ENCODE measurements around the gene PRH2.

The PRH2 gene

GRCh38 chr12:10928746-10929286 is at the start of gene PRH2:
Gene PRH2, plus strand, starts transcription at chr12:10929236. Its CDS starts 38 bp downstream, at chr12:10929274.
- DNase-seq (ENCODE audit: low read depth, low spot score), result no peak
- no peak within 1 kb of the TSS for H3K27ac ChIP-seq

- no peak for DNase-seq (ENCODE audit: low read depth, low spot score)
- H3K27ac ChIP-seq, result no peak within 1 kb of the TSS
Observed at GRCh38 chr12:10884086-10884725, 44.8 kb upstream of the PRH2 start, which contains the start of gene PRH1. Gene PRH1, minus strand, starts transcription at chr12:10884255. Its CDS starts 38 bp downstream, at chr12:10884217.

- no peak for DNase-seq (ENCODE audit: low read depth, low spot score)
- H3K27ac ChIP-seq, result no peak overlapping the region
Observed at GRCh38 chr12:10889226-10889625, 39.8 kb upstream of the PRH2 start.

GRCh38 chr12:10891937-10892336 is 37.1 kb upstream of the PRH2 start:
- no peak for DNase-seq (ENCODE audit: low read depth, low spot score)
- H3K27ac ChIP-seq, result no peak overlapping the region

- H3K27ac ChIP-seq, result no peak overlapping the region
- DNase-seq (ENCODE audit: low read depth, low spot score), result no peak
Observed at GRCh38 chr12:10896854-10897253, 32.2 kb upstream of the PRH2 start.

- DNase-seq (ENCODE audit: low read depth, low spot score), result no peak
- no peak overlapping the region for H3K27ac ChIP-seq
Observed at GRCh38 chr12:10900530-10900929, 28.5 kb upstream of the PRH2 start.

GRCh38 chr12:10900972-10901371 is 28.1 kb upstream of the PRH2 start:
- no peak overlapping the region for H3K27ac ChIP-seq
- DNase-seq (ENCODE audit: low read depth, low spot score), result no peak

- DNase-seq (ENCODE audit: low read depth, low spot score), result peak; percentile 14
- H3K27ac ChIP-seq, result no peak overlapping the region
Observed at GRCh38 chr12:10901427-10901826, 27.6 kb upstream of the PRH2 start.

- no peak for DNase-seq (ENCODE audit: low read depth, low spot score)
- H3K27ac ChIP-seq, result no peak overlapping the region
Observed at GRCh38 chr12:10904686-10905085, 24.4 kb upstream of the PRH2 start.

- no peak for DNase-seq (ENCODE audit: low read depth, low spot score)
- H3K27ac ChIP-seq, result no peak within 1 kb of the TSS
Observed at GRCh38 chr12:10909462-10909861, 19.6 kb upstream of the PRH2 start, which contains the start of gene TAS2R13. Gene TAS2R13, minus strand, starts transcription at chr12:10909562. Its CDS starts 264 bp downstream, at chr12:10909298.

- H3K27ac ChIP-seq, result no peak overlapping the region
- DNase-seq (ENCODE audit: low read depth, low spot score), result no peak
Observed at GRCh38 chr12:10910380-10910779, 18.7 kb upstream of the PRH2 start.

GRCh38 chr12:10919809-10920208 is 9.2 kb upstream of the PRH2 start:
- H3K27ac ChIP-seq, result no peak overlapping the region
- DNase-seq (ENCODE audit: low read depth, low spot score), result no peak

- no peak overlapping the region for H3K27ac ChIP-seq
- no peak for DNase-seq (ENCODE audit: low read depth, low spot score)
Observed at GRCh38 chr12:10926269-10926668, 2.8 kb upstream of the PRH2 start.

GRCh38 chr12:10936506-10936905 is 7.5 kb downstream of the PRH2 start:
- no peak for DNase-seq (ENCODE audit: low read depth, low spot score)
- H3K27ac ChIP-seq, result no peak overlapping the region

- no peak for DNase-seq (ENCODE audit: low read depth, low spot score)
- H3K27ac ChIP-seq, result peak within 1 kb of the TSS; percentile 84
Observed at GRCh38 chr12:10939163-10939562, 10.1 kb downstream of the PRH2 start, which contains the start of gene TAS2R14. Gene TAS2R14, minus strand, starts transcription at chr12:10939263. Its CDS starts 56 bp downstream, at chr12:10939207.

- peak overlapping the region; percentile 84 for H3K27ac ChIP-seq
- peak; percentile 88 for DNase-seq (ENCODE audit: low read depth, low spot score)
Observed at GRCh38 chr12:10940389-10940788, 11.4 kb downstream of the PRH2 start.

GRCh38 chr12:10941369-10941768 is 12.3 kb downstream of the PRH2 start:
- DNase-seq (ENCODE audit: low read depth, low spot score), result no peak
- peak overlapping the region; percentile 84 for H3K27ac ChIP-seq

GRCh38 chr12:10941916-10942607 is 13.0 kb downstream of the PRH2 start:
- H3K27ac ChIP-seq, result peak overlapping the region; percentile 84
- peak; percentile 91 for DNase-seq (ENCODE audit: low read depth, low spot score)

GRCh38 chr12:10943167-10943566 is 14.1 kb downstream of the PRH2 start:
- DNase-seq (ENCODE audit: low read depth, low spot score), result no peak
- H3K27ac ChIP-seq, result peak overlapping the region; percentile 84

GRCh38 chr12:10952645-10953044 is 23.6 kb downstream of the PRH2 start:
- H3K27ac ChIP-seq, result no peak overlapping the region

GRCh38 chr12:10956085-10956484 is 27.0 kb downstream of the PRH2 start:
- DNase-seq (ENCODE audit: low read depth, low spot score), result no peak
- no peak overlapping the region for H3K27ac ChIP-seq

More at GRCh38 chr12:10952645-10953044, 23.6 kb downstream of the PRH2 start:
- DNase-seq (ENCODE audit: low read depth, low spot score), result no peak
